HG03558 (cell line): Measurements from ENCODE around the gene DUT.
A peak's percentile ranks its signal among the peaks of the same experiment; 100 is the strongest.
"Not testable (repeated sequence)": the region's sequence is repeated elsewhere in the genome, so short reads cannot be mapped to it uniquely, and the experiment has no call there.

ENCODE experiments used
- ATAC-seq: cut with Tn5 transposase; IDR thresholded peaks from one replicate; pipeline ENCODE4 v1.9.1; 2021; ENCODE audit warnings: moderate number of reproducible peaks; ENCODE audit not compliant: unreplicated experiment; ENCODE audit errors: extremely low read depth

DUT gene

DNA sequence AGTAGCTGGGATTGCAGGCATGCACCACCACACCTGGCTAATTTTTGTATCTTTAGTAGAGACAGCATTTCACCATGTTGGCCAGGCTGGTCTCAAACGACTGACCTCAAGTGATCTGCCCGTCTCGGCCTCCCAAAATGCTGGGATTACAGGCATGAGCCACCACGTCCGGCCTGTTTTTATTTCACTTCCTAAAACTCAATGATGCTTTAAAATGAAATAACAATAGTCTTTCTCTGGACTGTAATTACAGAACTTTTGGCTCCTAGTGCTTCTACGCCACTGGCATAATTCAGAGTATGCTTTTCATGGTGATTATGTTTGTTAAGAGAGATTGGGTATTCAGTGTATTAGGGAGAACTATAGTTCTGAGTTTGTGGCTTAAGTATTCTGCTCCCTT lies 5.0 kb upstream of the DUT start:
- ATAC-seq, result not testable (repeated sequence)

GRCh38 chr15:48330105-48330785 lies 984 bp upstream of the DUT start:
- ATAC-seq, result no peak

- peak; percentile 1 for ATAC-seq
These were observed 790 bp downstream of the DUT start for GRCh38 chr15:48331796-48332641.

- no peak for ATAC-seq
These were observed 1.4 kb downstream of the DUT start for GRCh38 chr15:48332642-48333034.

DNA sequence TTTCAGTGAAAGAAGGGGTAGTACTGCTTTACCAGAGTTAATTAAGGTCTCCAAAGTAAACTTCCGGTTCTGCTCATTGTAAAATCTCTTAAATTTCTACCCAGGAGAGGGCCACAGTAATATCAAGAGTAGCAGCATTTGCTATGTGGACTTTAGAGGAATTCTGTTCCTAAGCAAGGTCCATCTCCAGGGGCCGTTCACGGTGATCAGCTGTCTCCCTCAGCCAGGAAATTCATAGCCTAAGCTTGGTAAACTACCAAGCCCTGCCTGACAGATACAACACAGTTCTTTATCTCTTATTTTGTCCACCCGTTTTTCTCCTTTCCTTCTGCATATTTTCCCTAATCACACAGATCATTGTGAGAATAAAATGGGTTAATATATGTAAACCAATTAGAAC lies 2.3 kb downstream of the DUT start:
- ATAC-seq, result no peak

DNA sequence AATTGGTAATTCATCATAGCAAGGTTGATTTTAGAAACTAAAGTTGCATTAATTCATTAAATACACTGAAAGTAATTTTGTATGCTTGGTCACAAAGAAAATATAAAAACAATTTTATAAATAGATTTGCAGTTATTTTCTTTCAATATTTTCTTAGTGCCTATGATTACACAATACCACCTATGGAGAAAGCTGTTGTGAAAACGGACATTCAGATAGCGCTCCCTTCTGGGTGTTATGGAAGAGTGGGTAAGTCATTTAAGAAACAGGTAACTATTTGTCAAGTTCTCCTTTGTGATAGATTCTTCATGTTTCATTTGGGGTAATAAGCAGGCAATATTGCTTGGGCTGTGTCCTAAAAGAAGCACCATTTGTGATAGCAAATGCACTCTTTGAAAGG lies 3.0 kb downstream of the DUT start:
- no peak for ATAC-seq

- no peak for ATAC-seq
These were observed 5.7 kb downstream of the DUT start for GRCh38 chr15:48336940-48337339.

DNA sequence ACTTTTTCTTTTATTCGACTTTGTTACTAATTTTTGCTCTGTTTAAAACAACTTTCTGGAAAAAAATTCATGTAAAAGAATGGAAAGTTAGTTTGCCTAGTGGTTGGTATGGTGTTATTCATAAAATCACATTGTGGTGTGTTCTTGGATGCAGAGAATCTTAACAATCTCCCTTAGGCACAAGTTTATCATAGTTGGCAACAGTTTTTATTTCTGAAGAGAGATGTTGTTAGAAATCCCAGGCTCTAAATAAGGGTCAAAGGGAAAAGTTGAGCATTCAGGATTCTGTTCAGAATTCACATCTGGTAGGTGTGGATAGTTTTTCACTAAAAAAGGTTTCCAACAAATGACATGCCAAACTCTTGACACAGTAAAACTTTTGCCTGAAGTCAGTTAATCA lies 6.4 kb downstream of the DUT start:
- no peak for ATAC-seq

GRCh38 chr15:48340111-48340510 lies 8.9 kb downstream of the DUT start:
- no peak for ATAC-seq

DNA sequence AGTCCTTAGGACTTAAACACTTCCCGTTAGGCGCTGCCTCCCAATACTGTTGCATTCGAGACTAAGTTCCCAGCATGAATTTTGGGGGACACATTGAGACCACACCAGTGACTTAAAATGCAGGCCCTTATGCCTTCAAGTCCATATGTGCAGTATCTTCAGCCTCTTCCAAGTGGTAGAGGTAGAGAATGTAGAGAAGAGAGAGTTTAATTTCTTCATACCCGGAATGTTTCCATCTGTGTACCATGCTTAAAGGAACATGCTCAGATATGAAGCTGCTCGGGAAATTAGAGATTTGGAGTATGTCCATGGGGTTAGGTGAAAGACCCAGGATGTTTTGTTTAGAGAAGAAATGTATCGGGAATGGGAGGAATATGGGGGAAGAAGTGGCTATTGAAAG lies 12.6 kb downstream of the DUT start:
- ATAC-seq, result no peak

- ATAC-seq, result no peak
These were observed 14.3 kb downstream of the DUT start for GRCh38 chr15:48345516-48345915.

DNA sequence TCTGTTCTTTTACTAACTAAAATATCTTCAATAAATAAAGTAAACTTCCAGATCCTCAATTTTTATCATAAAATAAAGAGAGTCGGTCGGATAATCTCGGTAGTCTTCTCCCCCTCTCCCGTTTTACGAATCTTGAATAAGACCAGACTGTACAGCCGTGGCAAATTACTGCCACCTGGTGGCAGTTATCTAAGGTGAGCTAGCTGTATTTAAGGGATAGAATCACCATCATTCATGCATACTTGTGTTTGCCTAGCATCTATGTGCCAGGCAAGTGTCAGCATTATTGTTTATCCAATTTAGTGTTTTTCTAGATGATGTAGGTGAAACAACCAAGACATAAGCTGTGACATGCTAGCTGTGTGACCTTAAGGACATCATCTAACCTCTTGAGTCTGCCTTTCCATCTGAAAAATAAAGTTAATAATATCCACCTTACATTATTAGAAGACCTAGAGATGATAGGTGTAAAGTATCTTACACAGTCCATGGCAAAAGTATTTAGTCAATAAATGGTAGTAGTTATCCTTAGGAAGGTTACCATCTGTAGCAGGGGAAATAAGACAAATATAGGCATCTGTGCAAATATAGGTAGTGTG lies 21.3 kb downstream of the DUT start:
- ATAC-seq, result peak; percentile 76

- ATAC-seq, result no peak
These were observed 23.6 kb downstream of the DUT start for GRCh38 chr15:48354694-48355303.

DNA sequence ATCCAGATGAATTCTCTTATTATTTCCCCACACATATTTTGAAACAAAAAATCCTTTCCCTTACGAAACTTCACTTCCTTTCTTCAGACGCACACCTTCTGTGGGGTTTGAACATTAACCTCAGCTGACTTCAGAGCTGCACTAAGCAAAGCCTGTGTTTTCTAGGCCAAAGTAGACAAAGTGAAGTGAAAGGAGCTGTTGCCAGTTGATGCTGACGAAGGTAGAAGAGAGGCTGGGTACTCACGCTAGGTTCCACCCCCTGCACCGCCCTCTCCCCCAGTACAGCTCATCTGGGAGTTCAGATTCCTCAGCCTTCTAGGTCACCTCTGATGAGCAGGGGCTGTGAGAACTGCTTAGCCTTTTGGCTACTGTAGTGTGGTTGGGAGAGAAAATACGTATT lies 24.1 kb downstream of the DUT start:
- ATAC-seq, result no peak

- ATAC-seq, result no peak
These were observed 27.3 kb downstream of the DUT start for GRCh38 chr15:48358229-48359152.

DNA sequence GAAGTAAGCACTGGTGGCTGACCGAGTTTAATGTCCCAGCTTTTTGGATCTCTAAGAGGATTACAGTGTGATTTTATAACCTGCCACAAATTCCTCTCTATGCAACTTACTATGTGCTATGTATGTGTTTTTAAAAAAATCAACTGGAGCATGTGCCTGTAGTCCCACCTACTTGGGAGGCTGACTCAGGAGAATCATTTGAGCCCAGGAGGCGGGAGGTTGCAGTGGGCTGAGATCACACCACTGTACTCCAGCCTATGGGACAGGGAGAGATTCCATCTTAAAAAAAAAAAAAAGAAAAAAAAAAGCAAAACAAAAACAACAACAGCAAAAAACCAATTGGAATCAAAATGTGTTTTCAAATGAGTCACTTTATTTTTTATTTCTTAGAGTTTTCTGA lies 29.6 kb downstream of the DUT start:
- no peak for ATAC-seq

DNA sequence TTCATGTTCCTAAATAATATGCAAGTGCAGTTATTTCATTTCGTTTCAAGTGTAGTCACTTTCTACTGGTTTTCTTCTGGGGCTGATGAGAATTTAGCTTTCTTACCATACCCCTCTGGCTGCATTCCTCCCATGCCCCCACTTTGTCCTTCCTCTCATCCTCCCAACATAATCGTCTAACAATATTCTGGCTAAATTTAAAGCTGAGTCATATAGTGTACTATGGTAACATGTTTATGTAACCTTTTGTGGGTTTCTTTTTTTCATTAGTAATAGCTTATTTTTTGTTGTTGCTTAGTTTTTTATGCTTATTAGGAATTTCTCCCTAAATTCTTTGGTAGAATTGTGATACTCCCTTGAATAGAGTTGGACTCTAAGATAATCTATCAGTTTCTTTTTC lies 30.5 kb downstream of the DUT start:
- ATAC-seq, result no peak

DNA sequence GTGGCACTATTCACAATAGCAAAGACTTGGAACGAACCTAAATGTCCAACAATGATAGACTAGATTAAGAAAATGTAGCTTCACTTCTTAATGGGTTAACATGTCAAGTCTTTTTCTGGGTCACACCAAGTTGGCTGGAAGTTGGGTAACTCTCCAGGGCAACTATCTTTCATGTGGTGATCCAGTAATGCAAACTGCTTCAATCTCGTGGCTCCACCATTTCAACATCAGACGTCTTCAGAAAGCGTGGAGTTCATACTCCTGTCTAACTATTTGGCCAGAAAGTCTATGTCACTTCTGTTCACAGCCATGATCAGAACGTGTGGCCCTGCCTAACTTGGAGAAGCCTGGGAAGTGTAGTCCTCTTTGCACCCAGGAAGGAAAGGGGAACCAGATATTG lies 32.2 kb downstream of the DUT start:
- ATAC-seq, result no peak

DNA sequence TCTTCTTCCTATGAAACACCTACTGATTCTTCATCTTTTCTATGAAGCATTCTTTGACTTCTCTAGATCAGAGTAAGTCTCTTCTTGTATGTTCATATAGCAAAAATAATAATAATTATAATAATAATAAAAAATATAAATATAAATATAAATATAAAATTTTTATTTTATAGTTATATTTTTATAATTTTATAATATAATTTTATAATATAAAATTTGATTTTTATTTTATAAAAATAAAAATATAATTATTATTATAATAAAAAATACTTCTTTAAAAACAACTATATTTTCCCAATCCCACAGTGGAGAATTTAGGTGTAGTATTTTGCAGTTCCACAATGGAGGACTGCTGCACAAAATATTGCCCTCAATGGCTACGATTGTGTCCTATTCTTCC lies 34.3 kb downstream of the DUT start:
- no peak for ATAC-seq
